Measurements from ENCODE around the gene BTNL8.

DNA sequence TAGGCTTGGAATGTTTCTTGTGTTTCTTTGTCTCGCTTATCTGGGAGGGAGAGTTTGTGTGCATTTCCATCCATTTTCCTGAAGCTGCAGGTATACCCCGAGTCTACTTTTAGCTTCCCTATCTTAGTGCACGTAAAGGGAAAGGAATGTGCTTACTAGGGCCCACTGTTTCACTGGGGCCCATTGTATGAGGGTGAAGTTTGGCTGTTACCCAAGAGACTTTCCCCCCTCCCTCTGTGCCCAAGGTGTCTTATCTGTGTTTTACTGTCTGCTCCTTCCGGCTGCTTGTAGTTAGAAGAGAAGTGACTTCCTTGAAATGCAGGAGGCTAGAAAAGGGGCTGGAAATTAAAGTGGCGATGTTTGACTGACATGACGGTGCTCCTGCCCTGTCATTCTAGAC lies 77.6 kb downstream of the BTNL8 start:
- no peak for TF ChIP-seq ZNF784 (CRISPR knock-in tag; IDR thresholded peaks at IDR 0.05; ENCODE audit: borderline replicate concordance)
- no peak for TF ChIP-seq ZNF607 (CRISPR knock-in tag; IDR thresholded peaks at IDR 0.05; ENCODE audit: borderline replicate concordance)

All from HepG2 (cell line).